Neural cell (in vitro differentiated cells): ENCODE measurements around the gene LBX2. TPM values are rescaled to one million over a fixed set of nuclear protein-coding genes. Genes with fewer than 3 reads are reported as not detected.

Experiments used
- H2AFZ ChIP-seq: fragments of 200-600, 300-800 bp; sonication (generic), shearing (Covaris generic); 2 replicates; pipeline ENCODE4 v1.6.0; 2014; ENCODE audit warnings: low read depth, mild to moderate bottlenecking, antibody characterized with exemption, low read length, moderate library complexity
- H3F3A ChIP-seq: fragments of 200-600 bp; shearing (Covaris generic); 2 replicates; pipeline ENCODE4 v1.6.1; 2016; ENCODE audit warnings: mild to moderate bottlenecking, moderate library complexity, mixed read lengths, antibody characterized with exemption, low read length; ENCODE audit not compliant: insufficient read depth, poor library complexity, severe bottlenecking
- H3K27ac ChIP-seq: fragments of 200-600, 300-800 bp; sonication (generic), shearing (Covaris generic); 2 replicates; pipeline ENCODE4 v1.5.1; 2014; ENCODE audit warnings: mild to moderate bottlenecking, low read length, moderate library complexity
- H3K27me3 ChIP-seq: fragments of 300-800, 200-600 bp; sonication (generic), shearing (Covaris generic); 2 replicates; pipeline ENCODE4 v1.6.0; 2014; ENCODE audit warnings: mild to moderate bottlenecking, low read depth, low read length, moderate library complexity; ENCODE audit not compliant: insufficient read depth
- H3K36me3 ChIP-seq: fragments of 300-800, 200-600 bp; sonication (generic), shearing (Covaris generic); 2 replicates; pipeline ENCODE4 v1.5.1; 2014; ENCODE audit warnings: mild to moderate bottlenecking, antibody characterized with exemption, low read length, moderate library complexity; ENCODE audit not compliant: insufficient read depth
- H3K4me2 ChIP-seq: fragments of 300-800, 200-600 bp; sonication (generic), shearing (Covaris generic); 2 replicates; pipeline ENCODE4 v1.6.0; 2014; ENCODE audit warnings: mild to moderate bottlenecking, low read length
- H3K4me3 ChIP-seq: fragments of 300-800, 200-600 bp; sonication (generic), shearing (Covaris generic); 2 replicates; pipeline ENCODE4 v1.5.1; 2014; ENCODE audit warnings: mild to moderate bottlenecking, low read length, moderate library complexity
- H3K79me2 ChIP-seq: fragments of 200-600 bp; shearing (Covaris generic); replicated peaks from 2 replicates; pipeline ENCODE4 v1.6.0; 2014; ENCODE audit warnings: mild to moderate bottlenecking, low read length, moderate library complexity; ENCODE audit not compliant: insufficient read depth
- H3K9ac ChIP-seq: fragments of 300-800, 200-600 bp; sonication (generic), shearing (Covaris generic); 2 replicates; pipeline ENCODE4 v1.6.1; 2016; ENCODE audit warnings: mild to moderate bottlenecking, low read length, mixed read lengths
- H3K9me2 ChIP-seq: fragments of 200-600 bp; shearing (Covaris generic); 2 replicates; pipeline ENCODE4 v1.6.1; 2016; ENCODE audit warnings: mild to moderate bottlenecking, low read length, mixed read lengths; ENCODE audit not compliant: insufficient read depth
- H3K9me3 ChIP-seq: fragments of 200-600, 300-800 bp; sonication (generic), shearing (Covaris generic); 2 replicates; pipeline ENCODE4 v1.6.1; 2016; ENCODE audit warnings: mild to moderate bottlenecking, mixed run types, low read length, moderate library complexity, mixed read lengths
- H4K20me1 ChIP-seq: fragments of 200-600 bp; shearing (Covaris generic); 2 replicates; pipeline ENCODE4 v1.6.1; 2016; ENCODE audit warnings: mild to moderate bottlenecking, mixed run types; ENCODE audit not compliant: insufficient read depth
- EP300 ChIP-seq: fragments of 450-650 bp; conservative IDR thresholded peaks from 2 replicates; pipeline ENCODE4 v1.6.1; 2014; ENCODE audit warnings: antibody characterized with exemption, mild to moderate bottlenecking, moderate library complexity; ENCODE audit not compliant: poor library complexity, severe bottlenecking
- EZH2 ChIP-seq: fragments of 200-600, 300-800 bp; shearing (Covaris generic), sonication (generic); IDR thresholded peaks from 2 replicates; pipeline ENCODE4 v1.6.1; 2014; ENCODE audit warnings: antibody characterized with exemption, low read length, borderline replicate concordance, mild to moderate bottlenecking; ENCODE audit not compliant: insufficient read depth, poor library complexity, severe bottlenecking
- MXI1 ChIP-seq: fragments of 450-650 bp; conservative IDR thresholded peaks from 2 replicates; pipeline ENCODE4 v1.6.1; 2014; ENCODE audit warnings: antibody characterized with exemption, mild to moderate bottlenecking; ENCODE audit not compliant: poor library complexity, severe bottlenecking
- POLR2AphosphoS5 ChIP-seq: IDR thresholded peaks from 2 replicates; pipeline ENCODE4 v1.6.1; 2012
- RAD21 ChIP-seq: fragments of 450-650 bp; conservative IDR thresholded peaks from 2 replicates; pipeline ENCODE4 v1.6.1; 2014; ENCODE audit warnings: antibody characterized with exemption, mild to moderate bottlenecking, moderate library complexity
- SMC3 ChIP-seq: fragments of 450-650 bp; conservative IDR thresholded peaks from 2 replicates; pipeline ENCODE4 v1.6.1; 2014; ENCODE audit warnings: antibody characterized with exemption, mild to moderate bottlenecking, moderate library complexity; ENCODE audit not compliant: poor library complexity
- TAF1 ChIP-seq: IDR thresholded peaks from 2 replicates; pipeline ENCODE4 v1.6.1; 2012; ENCODE audit warnings: low read depth
- polyA plus RNA-seq: library from polyadenylated mRNA; depleted of rRNA; stranded (reverse); fragments of >200 nt; gene quantifications from 2 replicates; pipeline ENCODE4 v1.2.3, GENCODE V29; 2014
- TF ChIP-seq, protein P1 (sequence below): IDR thresholded peaks from 2 replicates; pipeline ENCODE4 v1.6.1; 2012; ENCODE audit warnings: borderline replicate concordance
- TF ChIP-seq, protein P2 (sequence below): fragments of 450-650 bp; IDR thresholded peaks from 2 replicates; pipeline ENCODE4 v1.5.1; 2014; ENCODE audit warnings: antibody characterized with exemption, mild to moderate bottlenecking, moderate library complexity; ENCODE audit not compliant: poor library complexity, severe bottlenecking

Gene LBX2
- polyA plus RNA-seq, 1 donor from 2014 or later, result not detected

DNA sequence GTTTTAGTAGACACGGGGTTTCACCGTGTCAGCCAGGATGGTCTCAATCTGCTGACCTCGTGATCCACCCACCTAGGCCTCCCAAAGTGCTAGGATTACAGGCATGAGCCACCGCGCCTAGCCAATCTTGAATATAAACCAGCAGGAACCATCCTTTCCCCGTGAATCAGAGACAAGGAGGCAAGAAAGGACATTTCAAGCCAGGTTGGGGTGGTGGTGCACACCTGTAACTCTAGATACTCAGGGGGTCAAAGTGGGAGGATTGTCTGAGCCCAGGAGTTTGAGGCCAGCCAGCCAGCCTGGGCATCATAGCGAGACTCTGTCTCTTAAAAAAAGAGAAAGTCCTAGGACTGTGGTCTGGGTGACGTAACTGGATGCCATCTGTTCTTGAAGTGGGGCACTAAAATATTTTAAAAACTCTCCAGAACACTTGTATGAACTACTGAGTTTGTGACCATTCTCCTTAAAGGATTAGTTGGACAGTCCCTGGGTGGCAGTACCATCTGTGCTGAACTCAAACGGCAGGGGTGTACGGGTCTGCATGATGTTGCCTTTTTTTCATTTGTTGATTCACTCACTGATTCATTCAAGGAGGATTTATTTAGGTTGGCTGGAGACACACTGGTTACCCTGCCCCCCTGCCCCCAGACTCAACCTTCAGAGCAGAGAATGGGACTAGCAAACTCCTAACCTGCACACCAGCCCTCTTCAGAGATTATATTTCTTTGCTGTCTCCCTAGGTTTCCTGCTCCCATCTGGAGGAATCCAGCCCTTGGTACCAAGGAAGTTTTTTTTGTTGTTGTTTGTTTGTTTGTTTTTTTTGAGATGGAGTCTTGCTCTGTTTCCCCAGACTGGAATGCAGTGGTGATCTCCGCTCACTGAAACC lies 11.9 kb upstream of the LBX2 start:
- H3K36me3 ChIP-seq, result no peaks in the 10 kb centered on the region
- H3K79me2 ChIP-seq, result peaks cover 6% of the 10 kb centered on the region
- H4K20me1 ChIP-seq, result no peaks in the 10 kb centered on the region
- no peaks in the 10 kb centered on the region for H3K9me2 ChIP-seq
- no peak overlapping the region for H3K27ac ChIP-seq
- H3K9me3 ChIP-seq, result no peaks in the 10 kb centered on the region
- no peak overlapping the region for H3K4me2 ChIP-seq
- peaks cover 3% of the 10 kb centered on the region for H3F3A ChIP-seq
- no peak overlapping the region for H3K9ac ChIP-seq
- H2AFZ ChIP-seq, result no peak overlapping the region
- peaks cover 79% of the 10 kb centered on the region for H3K27me3 ChIP-seq
- H3K4me3 ChIP-seq, result no peak overlapping the region
- TF ChIP-seq MXI1 (no peak), TAF1 (no peak), RAD21 (no peak), POLR2AphosphoS5 (no peak), SMC3 (no peak), EP300 (no peak), EZH2 (no peak)
- TF ChIP-seq, protein P1, sequence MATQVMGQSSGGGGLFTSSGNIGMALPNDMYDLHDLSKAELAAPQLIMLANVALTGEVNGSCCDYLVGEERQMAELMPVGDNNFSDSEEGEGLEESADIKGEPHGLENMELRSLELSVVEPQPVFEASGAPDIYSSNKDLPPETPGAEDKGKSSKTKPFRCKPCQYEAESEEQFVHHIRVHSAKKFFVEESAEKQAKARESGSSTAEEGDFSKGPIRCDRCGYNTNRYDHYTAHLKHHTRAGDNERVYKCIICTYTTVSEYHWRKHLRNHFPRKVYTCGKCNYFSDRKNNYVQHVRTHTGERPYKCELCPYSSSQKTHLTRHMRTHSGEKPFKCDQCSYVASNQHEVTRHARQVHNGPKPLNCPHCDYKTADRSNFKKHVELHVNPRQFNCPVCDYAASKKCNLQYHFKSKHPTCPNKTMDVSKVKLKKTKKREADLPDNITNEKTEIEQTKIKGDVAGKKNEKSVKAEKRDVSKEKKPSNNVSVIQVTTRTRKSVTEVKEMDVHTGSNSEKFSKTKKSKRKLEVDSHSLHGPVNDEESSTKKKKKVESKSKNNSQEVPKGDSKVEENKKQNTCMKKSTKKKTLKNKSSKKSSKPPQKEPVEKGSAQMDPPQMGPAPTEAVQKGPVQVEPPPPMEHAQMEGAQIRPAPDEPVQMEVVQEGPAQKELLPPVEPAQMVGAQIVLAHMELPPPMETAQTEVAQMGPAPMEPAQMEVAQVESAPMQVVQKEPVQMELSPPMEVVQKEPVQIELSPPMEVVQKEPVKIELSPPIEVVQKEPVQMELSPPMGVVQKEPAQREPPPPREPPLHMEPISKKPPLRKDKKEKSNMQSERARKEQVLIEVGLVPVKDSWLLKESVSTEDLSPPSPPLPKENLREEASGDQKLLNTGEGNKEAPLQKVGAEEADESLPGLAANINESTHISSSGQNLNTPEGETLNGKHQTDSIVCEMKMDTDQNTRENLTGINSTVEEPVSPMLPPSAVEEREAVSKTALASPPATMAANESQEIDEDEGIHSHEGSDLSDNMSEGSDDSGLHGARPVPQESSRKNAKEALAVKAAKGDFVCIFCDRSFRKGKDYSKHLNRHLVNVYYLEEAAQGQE, result no peak
- TF ChIP-seq, protein P2, sequence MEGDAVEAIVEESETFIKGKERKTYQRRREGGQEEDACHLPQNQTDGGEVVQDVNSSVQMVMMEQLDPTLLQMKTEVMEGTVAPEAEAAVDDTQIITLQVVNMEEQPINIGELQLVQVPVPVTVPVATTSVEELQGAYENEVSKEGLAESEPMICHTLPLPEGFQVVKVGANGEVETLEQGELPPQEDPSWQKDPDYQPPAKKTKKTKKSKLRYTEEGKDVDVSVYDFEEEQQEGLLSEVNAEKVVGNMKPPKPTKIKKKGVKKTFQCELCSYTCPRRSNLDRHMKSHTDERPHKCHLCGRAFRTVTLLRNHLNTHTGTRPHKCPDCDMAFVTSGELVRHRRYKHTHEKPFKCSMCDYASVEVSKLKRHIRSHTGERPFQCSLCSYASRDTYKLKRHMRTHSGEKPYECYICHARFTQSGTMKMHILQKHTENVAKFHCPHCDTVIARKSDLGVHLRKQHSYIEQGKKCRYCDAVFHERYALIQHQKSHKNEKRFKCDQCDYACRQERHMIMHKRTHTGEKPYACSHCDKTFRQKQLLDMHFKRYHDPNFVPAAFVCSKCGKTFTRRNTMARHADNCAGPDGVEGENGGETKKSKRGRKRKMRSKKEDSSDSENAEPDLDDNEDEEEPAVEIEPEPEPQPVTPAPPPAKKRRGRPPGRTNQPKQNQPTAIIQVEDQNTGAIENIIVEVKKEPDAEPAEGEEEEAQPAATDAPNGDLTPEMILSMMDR, result no peak

DNA sequence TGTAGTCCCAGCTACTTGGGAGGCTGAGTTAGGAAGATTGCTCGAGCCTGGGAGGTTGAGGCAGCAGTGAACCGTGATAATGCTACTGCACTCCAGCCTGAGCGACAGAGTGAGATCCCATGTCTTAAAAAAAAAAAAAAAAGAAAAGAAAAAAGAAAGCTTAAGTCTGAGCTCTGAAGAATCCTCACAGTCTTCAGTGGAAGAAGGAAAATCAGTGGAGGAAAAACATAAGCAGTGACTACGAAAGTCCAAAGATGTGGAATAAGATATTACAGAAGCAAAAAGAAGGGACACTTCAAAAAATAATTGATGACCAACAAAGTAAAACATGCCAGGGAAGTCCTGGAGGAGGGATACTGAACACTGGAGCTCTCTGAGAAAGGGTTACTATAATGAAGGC lies 10.9 kb upstream of the LBX2 start:
- Histone ChIP-seq H3K4me2 (no peak overlapping the region), H3K27ac (no peak overlapping the region), H3K9ac (no peak overlapping the region), H3F3A (peaks cover 3% of the 10 kb centered on the region), H3K79me2 (peaks cover 6% of the 10 kb centered on the region), H4K20me1 (no peaks in the 10 kb centered on the region), H3K36me3 (peaks cover 6% of the 10 kb centered on the region), H3K27me3 (peaks cover 75% of the 10 kb centered on the region), H3K9me2 (no peaks in the 10 kb centered on the region), H3K4me3 (no peak overlapping the region), H3K9me3 (no peaks in the 10 kb centered on the region), H2AFZ (no peak overlapping the region)
- TF ChIP-seq POLR2AphosphoS5, result no peak
- no peak for TF ChIP-seq EP300
- no peak for TF ChIP-seq MXI1
- TF ChIP-seq, protein P1, result no peak
- TF ChIP-seq, protein P2, result no peak
- TF ChIP-seq SMC3, result no peak
- no peak for TF ChIP-seq RAD21
- no peak for TF ChIP-seq EZH2
- no peak for TF ChIP-seq TAF1
